ENCODE measurements around the gene C9orf153.

DNA sequence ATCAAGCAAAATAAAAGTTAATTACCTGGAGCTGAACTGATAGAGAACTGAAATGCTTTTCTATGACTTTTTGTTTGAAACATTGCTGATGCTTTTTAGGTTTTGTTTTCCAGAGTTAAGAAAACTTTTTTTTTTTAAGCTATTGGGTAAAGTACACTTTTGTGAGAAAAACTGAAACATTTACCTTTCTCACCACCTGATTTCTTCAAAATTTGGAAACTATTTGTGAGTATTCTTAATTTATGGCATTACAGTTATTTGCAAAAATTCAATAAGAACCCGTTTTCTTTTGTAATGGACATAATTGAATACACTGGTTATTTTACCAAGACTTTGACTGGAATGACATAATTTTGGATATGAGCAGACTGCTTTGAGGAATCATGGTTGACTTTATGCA is 6.6 kb downstream of the C9orf153 start:
- TF ChIP-seq, protein P1, sequence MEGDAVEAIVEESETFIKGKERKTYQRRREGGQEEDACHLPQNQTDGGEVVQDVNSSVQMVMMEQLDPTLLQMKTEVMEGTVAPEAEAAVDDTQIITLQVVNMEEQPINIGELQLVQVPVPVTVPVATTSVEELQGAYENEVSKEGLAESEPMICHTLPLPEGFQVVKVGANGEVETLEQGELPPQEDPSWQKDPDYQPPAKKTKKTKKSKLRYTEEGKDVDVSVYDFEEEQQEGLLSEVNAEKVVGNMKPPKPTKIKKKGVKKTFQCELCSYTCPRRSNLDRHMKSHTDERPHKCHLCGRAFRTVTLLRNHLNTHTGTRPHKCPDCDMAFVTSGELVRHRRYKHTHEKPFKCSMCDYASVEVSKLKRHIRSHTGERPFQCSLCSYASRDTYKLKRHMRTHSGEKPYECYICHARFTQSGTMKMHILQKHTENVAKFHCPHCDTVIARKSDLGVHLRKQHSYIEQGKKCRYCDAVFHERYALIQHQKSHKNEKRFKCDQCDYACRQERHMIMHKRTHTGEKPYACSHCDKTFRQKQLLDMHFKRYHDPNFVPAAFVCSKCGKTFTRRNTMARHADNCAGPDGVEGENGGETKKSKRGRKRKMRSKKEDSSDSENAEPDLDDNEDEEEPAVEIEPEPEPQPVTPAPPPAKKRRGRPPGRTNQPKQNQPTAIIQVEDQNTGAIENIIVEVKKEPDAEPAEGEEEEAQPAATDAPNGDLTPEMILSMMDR (conservative IDR thresholded peaks at IDR 0.05; ENCODE audit: low read depth, low read length): no peak
- no peak for TF ChIP-seq EZH2 (IDR thresholded peaks at IDR 0.05; ENCODE audit: low read length, unreplicated experiment)

Data from PC-3 (cell line).